Vagina (tissue), 2 donors: Measurements from ENCODE around the gene CHRNA1.

ENCODE experiments used
- CTCF ChIP-seq, 3 experiments: fragments of 450-650 bp in 2 of 3; fragments of 200-600 bp in 1 of 3; sonication (generic) in 1 of 3; IDR thresholded peaks; one replicate each; pipeline ENCODE4 v1.5.1; 2017 to 2019; ENCODE audit warnings: antibody characterized with exemption in 3 of 3, mild to moderate bottlenecking in 2 of 3, moderate library complexity in 2 of 3
- POLR2AphosphoS5 ChIP-seq, 2 donors: sonication (generic); formaldehyde crosslinking; IDR thresholded peaks; one replicate each; pipeline ENCODE4 v1.9.0; 2017; ENCODE audit warnings: antibody characterized with exemption in 2 of 2, mild to moderate bottlenecking in 2 of 2, low read depth in 1 of 2; ENCODE audit not compliant: insufficient read depth in 1 of 2

- TF ChIP-seq CTCF (IDR thresholded peaks at IDR 0.05): no peak
- TF ChIP-seq POLR2AphosphoS5 (IDR thresholded peaks at IDR 0.05; ENCODE audit: insufficient read depth in 1 of 2, low read depth in 1 of 2): no peak
Measured at GRCh38 chr2:174787487-174788205, 23.4 kb upstream of the CHRNA1 start.
